ENCODE data around the gene OASL. TPM values are rescaled to one million over a fixed set of nuclear protein-coding genes. Genes with fewer than 3 reads are reported as not detected.

The OASL gene
- total RNA-seq, 1 experiment from 2014 or later: not detected

GRCh38 chr12:120981407-120981941 is 57.6 kb downstream of the OASL start:
- no peak overlapping the region for H3K27ac ChIP-seq (ENCODE audit: insufficient read length, low read depth, low read length)
- peaks cover 10 to 27% of the 10 kb centered on the region in 2 experiments for H3K4me1 Mint-ChIP-seq
- H3K23me2 ChIP-seq (ENCODE audit: insufficient read length, low read depth, low read length, poor library complexity, severe bottlenecking): no peaks in the 10 kb centered on the region
- no peak overlapping the region for H4K8ac ChIP-seq (replicated peaks; ENCODE audit: insufficient read length, low read depth, low read length)
- H3K14ac ChIP-seq (ENCODE audit: insufficient read depth, low read length): no peak overlapping the region
- H2BK20ac ChIP-seq (ENCODE audit: low read depth, low read length, poor library complexity, severe bottlenecking): no peak overlapping the region
- no peak for TF ChIP-seq CTCF (conservative IDR thresholded peaks at IDR 0.05)
- no peak overlapping the region for H3K9ac ChIP-seq (ENCODE audit: extremely low read depth, insufficient read length, low read length)
- no peak overlapping the region for H2AFZ ChIP-seq (ENCODE audit: low read length)
- H3K4me2 ChIP-seq (ENCODE audit: insufficient read depth, insufficient read length, low read length): no peak overlapping the region
- peak overlapping the region in 1 of 3 experiments; percentile 0; a peak in 1 of 7 replicates for H3K27ac Mint-ChIP-seq
- no peak overlapping the region for H3K4ac ChIP-seq (ENCODE audit: low read depth, low read length)
- no peaks in the 10 kb centered on the region for H3K36me3 Mint-ChIP-seq (ENCODE audit: insufficient read depth in 1 of 3, low read depth in 3 of 3)
- H3K4me3 Mint-ChIP-seq: no peak overlapping the region; a peak in 1 of 5 replicates
- H4K91ac ChIP-seq (ENCODE audit: insufficient read length, low read depth, low read length): no peak overlapping the region
- H3K56ac ChIP-seq (ENCODE audit: insufficient read length, low read depth, low read length): no peak overlapping the region
- H2BK12ac ChIP-seq (ENCODE audit: insufficient read length, low read depth, low read length): no peak overlapping the region
- no peaks in the 10 kb centered on the region for H3K79me1 ChIP-seq (ENCODE audit: insufficient read depth, low read depth, low read length, poor library complexity, severe bottlenecking)
- no peaks in the 10 kb centered on the region for H3K4me1 ChIP-seq (ENCODE audit: insufficient read depth, low read length)
- no peaks in the 10 kb centered on the region for H4K20me1 ChIP-seq (ENCODE audit: control insufficient read depth, insufficient read depth, insufficient read length)
- H3K27me3 ChIP-seq (ENCODE audit: insufficient read depth, low read length): no peaks in the 10 kb centered on the region
- H3K79me2 ChIP-seq (ENCODE audit: insufficient read depth, low read length): no peaks in the 10 kb centered on the region
- H3K18ac ChIP-seq (ENCODE audit: insufficient read length, low read depth, low read length): no peak overlapping the region
- H3K9me3 ChIP-seq (ENCODE audit: control insufficient read depth, low read depth, low read length): no peaks in the 10 kb centered on the region
- no peak overlapping the region for H2BK120ac ChIP-seq (ENCODE audit: low read depth, low read length, poor library complexity, severe bottlenecking)
- no peak overlapping the region for H2BK15ac ChIP-seq (ENCODE audit: low read depth, low read length)
- H4K5ac ChIP-seq (ENCODE audit: insufficient read length, low read depth, low read length): no peak overlapping the region
- DNase-seq: no peak
- no peak overlapping the region for H3T11ph ChIP-seq (ENCODE audit: low read length)
- no peaks in the 10 kb centered on the region; the same call in 1 of the 2 replicates for H3K27me3 Mint-ChIP-seq (ENCODE audit: low read depth)
- no peak overlapping the region for H2BK5ac ChIP-seq (ENCODE audit: insufficient read length, low read length)
- H3K9me3 Mint-ChIP-seq: peaks cover 0 to 4% of the 10 kb centered on the region in 2 experiments; a peak in 1 of 5 replicates
- no CpG with 5 or more reads among the region's 6 CpGs for WGBS (ENCODE audit: extremely low coverage, insufficient read length, low lambda C conversion rate)
- no peak overlapping the region for H2AK5ac ChIP-seq (ENCODE audit: insufficient read length, low read length)
- no peak overlapping the region for H3K23ac ChIP-seq (ENCODE audit: insufficient read length, low read depth, low read length)

Data from H9 (cell line).